A673 (cell line): Measurements from ENCODE around the gene NSFL1C. TPM values are rescaled to one million over a fixed set of nuclear protein-coding genes. Genes with fewer than 3 reads are reported as not detected.
A peak's percentile ranks its signal among the peaks of the same experiment; 100 is the strongest.

ENCODE experiments used
- BruUV-seq: library from RNA; stranded (reverse); fragments of 400-500 nt; replicated peaks from 2 replicates; lab custom pipeline; 2021; lab: Mats Ljungman, UMichigan
- CTCF ChIA-PET: fragments of 300-600 bp; sonication (Branson Sonifier 250); formaldehyde crosslinking; loops from one replicate; lab custom pipeline; 2022; ENCODE audit warnings: antibody characterized with exemption; lab: Charles Lee
- POLR2A ChIA-PET: fragments of 300-600 bp; sonication (Branson Sonifier 250); formaldehyde crosslinking; loops from one replicate; lab custom pipeline; 2022; ENCODE audit warnings: antibody characterized with exemption; ENCODE audit not compliant: low non-redundant PET; lab: Charles Lee
- DNase-seq: peaks from one replicate; pipeline ENCODE4 v3.0.0-alpha.2; 2015; ENCODE audit warnings: low spot score
- H3K27ac ChIP-seq: fragments of 200-600 bp; sonication (generic); 2 replicates; pipeline ENCODE4 v1.5.1; 2016; ENCODE audit warnings: mixed run types, low read depth, mild to moderate bottlenecking, mixed read lengths, antibody characterized with exemption, low read length; ENCODE audit not compliant: poor library complexity, severe bottlenecking
- H3K27me3 ChIP-seq: fragments of 200-600 bp; sonication (generic); replicated peaks from 2 replicates; pipeline ENCODE4 v1.6.1; 2017; ENCODE audit warnings: mixed run types, low read depth, mild to moderate bottlenecking, mixed read lengths, antibody characterized with exemption, low read length; ENCODE audit not compliant: insufficient read depth, poor library complexity
- H3K36me3 ChIP-seq: fragments of 200-600 bp; sonication (generic); 2 replicates; pipeline ENCODE4 v1.6.1; 2016; ENCODE audit warnings: mixed run types, mild to moderate bottlenecking, mixed read lengths, antibody characterized with exemption, low read length; ENCODE audit not compliant: insufficient read depth, poor library complexity, severe bottlenecking
- H3K4me1 ChIP-seq: fragments of 200-600 bp; sonication (generic); 2 replicates; pipeline ENCODE4 v1.6.1; 2017; ENCODE audit warnings: mixed run types, mild to moderate bottlenecking, mixed read lengths, antibody characterized with exemption, low read length; ENCODE audit not compliant: insufficient read depth, poor library complexity, severe bottlenecking
- H3K4me3 ChIP-seq: fragments of 200-600 bp; sonication (generic); 2 replicates; pipeline ENCODE4 v1.5.1; 2016; ENCODE audit warnings: low read depth, mixed run types, mild to moderate bottlenecking, mixed read lengths, low read length; ENCODE audit not compliant: poor library complexity, severe bottlenecking
- H3K9me3 ChIP-seq: fragments of 200-600 bp; sonication (generic); 2 replicates; pipeline ENCODE4 v1.6.1; 2016; ENCODE audit warnings: mixed run types, low read depth, mild to moderate bottlenecking, mixed read lengths, antibody characterized with exemption, low read length; ENCODE audit not compliant: poor library complexity, severe bottlenecking
- CTCF ChIP-seq: fragments of 300-800, 200-600 bp; sonication (generic); conservative IDR thresholded peaks from 2 replicates; pipeline ENCODE4 v1.5.1; 2017; ENCODE audit warnings: low read depth, mild to moderate bottlenecking, antibody characterized with exemption, low read length, moderate library complexity, mixed read lengths
- EZH2 ChIP-seq: fragments of 200-600 bp; sonication (generic); IDR thresholded peaks from 2 replicates; pipeline ENCODE4 v1.6.1; 2017; ENCODE audit warnings: borderline replicate concordance, low read depth, mild to moderate bottlenecking, mixed read lengths, antibody characterized with exemption, low read length; ENCODE audit not compliant: poor library complexity, severe bottlenecking
- intact Hi-C: fragments of 100-400 bp; cut with micrococcal nuclease; formaldehyde crosslinking; loops from one replicate; pipeline ENCODE4 v1.10.0; 2022; ENCODE audit not compliant: unreplicated experiment
- total RNA-seq: library from RNA; stranded (reverse); gene quantifications from 2 replicates; pipeline ENCODE4 v1.2.3, GENCODE V29; 2021

Gene NSFL1C
- total RNA-seq, 1 experiment from 2014 or later = 158 TPM

GRCh38 chr20:1423625-1424106, 43.0 kb downstream of the NSFL1C start:
- peak; percentile 93 for DNase-seq
- H3K27me3 ChIP-seq = no peaks in the 10 kb centered on the region
- H3K9me3 ChIP-seq = no peaks in the 10 kb centered on the region
- intact Hi-C loops = loop anchor here (5.0 kb wide), 1 partner anchor 79 kb away; no protein-coding TSS in a partner anchor
- H3K27ac ChIP-seq = no peak overlapping the region
- BruUV-seq = no TSS peak
- ChIA-PET CTCF (interaction anchor here (0.6 to 1.3 kb wide), 4 partner anchors 13 to 80 kb away, joined by 3 to 8 read pairs (median 4); no protein-coding TSS in a partner anchor), POLR2A (no interaction called here)
- H3K36me3 ChIP-seq = no peaks in the 10 kb centered on the region
- TF ChIP-seq EZH2 (no peak), CTCF (peak; percentile 64)
- no peak overlapping the region for H3K4me3 ChIP-seq
- peaks cover 26% of the 10 kb centered on the region for H3K4me1 ChIP-seq

GRCh38 chr20:1423206-1423605, 43.4 kb downstream of the NSFL1C start:
- Histone ChIP-seq H3K27ac (no peak overlapping the region), H3K9me3 (no peaks in the 10 kb centered on the region), H3K36me3 (no peaks in the 10 kb centered on the region), H3K4me1 (peaks cover 25% of the 10 kb centered on the region), H3K4me3 (no peak overlapping the region), H3K27me3 (no peaks in the 10 kb centered on the region)
- intact Hi-C loops = loop anchor here (5.0 kb wide), 1 partner anchor 79 kb away; no protein-coding TSS in a partner anchor
- ChIA-PET CTCF (interaction anchor here (0.6 to 1.3 kb wide), 4 partner anchors 14 to 80 kb away, joined by 3 to 8 read pairs (median 4); no protein-coding TSS in a partner anchor), POLR2A (no interaction called here)
- no peak for DNase-seq
- TF ChIP-seq EZH2 (no peak), CTCF (no peak)
- BruUV-seq = no TSS peak

- no peak for TF ChIP-seq CTCF
- TF ChIP-seq EZH2 = no peak
- no peaks in the 10 kb centered on the region for H3K36me3 ChIP-seq
- no peaks in the 10 kb centered on the region for H3K27me3 ChIP-seq
- no peak overlapping the region for H3K4me3 ChIP-seq
- intact Hi-C loops = loop anchor here (5.0 kb wide), 1 partner anchor 80 kb away; no protein-coding TSS in a partner anchor
- no peak overlapping the region for H3K27ac ChIP-seq
- ChIA-PET CTCF (no interaction called here), POLR2A (no interaction called here)
- H3K9me3 ChIP-seq = no peaks in the 10 kb centered on the region
- H3K4me1 ChIP-seq = peaks cover 21% of the 10 kb centered on the region
- no peak for DNase-seq
- BruUV-seq = no TSS peak
Observed at GRCh38 chr20:1422753-1423152, 43.9 kb downstream of the NSFL1C start.
